HepG2 (cell line): ENCODE results near the gene APC2. TPM values are rescaled to one million over a fixed set of nuclear protein-coding genes. Genes with fewer than 3 reads are reported as not detected.

ENCODE experiments used
- AGO1 ChIP-seq: fragments of 200-400 bp; formaldehyde crosslinking; IDR thresholded peaks from 2 replicates; pipeline ENCODE4 v1.6.1; 2017; ENCODE audit warnings: mild to moderate bottlenecking, low read depth, low read length, moderate library complexity; ENCODE audit not compliant: poor library complexity, severe bottlenecking
- AHR ChIP-seq: IDR thresholded peaks from 2 replicates; pipeline ENCODE4 v1.6.1; 2018; ENCODE audit warnings: missing genetic modification reagents, missing compliant biosample characterization
- ATF1 ChIP-seq: IDR thresholded peaks from 2 replicates; pipeline ENCODE4 v1.6.1; 2016; ENCODE audit warnings: mild to moderate bottlenecking, control low read depth
- CHD4 ChIP-seq: fragments of 200-600 bp; sonication (generic); IDR thresholded peaks from 2 replicates; pipeline ENCODE4 v1.7.0; 2017; ENCODE audit warnings: mild to moderate bottlenecking, low read length, borderline replicate concordance
- DRAP1 ChIP-seq: IDR thresholded peaks from 2 replicates; pipeline ENCODE4 v1.6.1; 2016; ENCODE audit warnings: missing genetic modification reagents, missing compliant biosample characterization
- EHMT2 ChIP-seq: fragments of 200-600 bp; sonication (generic); IDR thresholded peaks from 2 replicates; pipeline ENCODE4 v1.7.0; 2017; ENCODE audit warnings: antibody characterized with exemption, low read depth, low read length, borderline replicate concordance
- FOXM1 ChIP-seq: sonication (generic); formaldehyde crosslinking; IDR thresholded peaks from 2 replicates; pipeline ENCODE4 v1.5.0; 2020; ENCODE audit warnings: missing genetic modification reagents
- HNF4G ChIP-seq, 2 experiments: sonication (generic) in 1 of 2; formaldehyde crosslinking in 1 of 2; IDR thresholded peaks; 2 replicates each; pipeline versions ENCODE4 v1.4.0 to v1.6.1; 2011 to 2020; ENCODE audit warnings: borderline replicate concordance in 2 of 2, low read depth in 2 of 2, mild to moderate bottlenecking in 2 of 2, low read length in 1 of 2, missing genetic modification reagents in 1 of 2, moderate library complexity in 1 of 2
- MTERF4 ChIP-seq: sonication (generic); formaldehyde crosslinking; IDR thresholded peaks from 2 replicates; pipeline ENCODE4 v1.8.0; 2023; ENCODE audit warnings: mild to moderate bottlenecking, missing genetic modification reagents
- PATZ1 ChIP-seq: sonication (generic); formaldehyde crosslinking; IDR thresholded peaks from 2 replicates; pipeline ENCODE4 v1.4.0; 2020; ENCODE audit warnings: missing genetic modification reagents
- PRPF4 ChIP-seq: fragments of 200-400 bp; formaldehyde crosslinking; IDR thresholded peaks from 2 replicates; pipeline ENCODE4 v1.6.1; 2016; ENCODE audit warnings: low read length, low read depth; ENCODE audit not compliant: poor library complexity, severe bottlenecking
- SIN3B ChIP-seq: fragments of 150-350 bp; IDR thresholded peaks from 2 replicates; pipeline ENCODE4 v1.6.1; 2014; ENCODE audit warnings: low read length
- SMARCC2 ChIP-seq: fragments of 450-650 bp; IDR thresholded peaks from 2 replicates; pipeline ENCODE4 v1.6.1; 2017; ENCODE audit warnings: antibody characterized with exemption, mild to moderate bottlenecking
- SRF ChIP-seq: IDR thresholded peaks from 2 replicates; pipeline ENCODE4 v1.6.1; 2011; ENCODE audit warnings: mild to moderate bottlenecking, low read depth, low read length, moderate library complexity
- TRIM24 ChIP-seq: sonication (generic); formaldehyde crosslinking; IDR thresholded peaks from 2 replicates; pipeline ENCODE4 v1.8.0; 2022; ENCODE audit warnings: mild to moderate bottlenecking, missing genetic modification reagents
- ZBTB26 ChIP-seq: IDR thresholded peaks from 2 replicates; pipeline ENCODE4 v1.6.1; 2016; ENCODE audit warnings: missing compliant biosample characterization, missing genetic modification reagents, borderline replicate concordance
- ZNF225 ChIP-seq: sonication (generic); formaldehyde crosslinking; IDR thresholded peaks from 2 replicates; pipeline ENCODE4 v1.4.0; 2020; ENCODE audit warnings: mild to moderate bottlenecking, missing genetic modification reagents
- ZNF317 ChIP-seq: sonication (generic); formaldehyde crosslinking; IDR thresholded peaks from 2 replicates; pipeline ENCODE4 v1.5.0; 2020; ENCODE audit warnings: mild to moderate bottlenecking, missing genetic modification reagents
- ZNF451 ChIP-seq: sonication (generic); formaldehyde crosslinking; IDR thresholded peaks from 2 replicates; pipeline ENCODE4 v1.5.0; 2020; ENCODE audit warnings: mild to moderate bottlenecking, missing genetic modification reagents
- ZNF589 ChIP-seq: sonication (generic); formaldehyde crosslinking; conservative IDR thresholded peaks from 2 replicates; pipeline ENCODE4 v1.8.0; 2022; ENCODE audit warnings: mild to moderate bottlenecking, moderate library complexity, missing genetic modification reagents
- ZSCAN22 ChIP-seq: sonication (generic); formaldehyde crosslinking; IDR thresholded peaks from 2 replicates; pipeline ENCODE4 v1.4.0; 2020; ENCODE audit warnings: mild to moderate bottlenecking, missing genetic modification reagents
- polyA plus RNA-seq, 8 experiments: library from polyadenylated mRNA; depleted of rRNA in 3 of 8; stranded (reverse) in 7 of 8; unstranded in 1 of 8; fragments of >200 nt; fragmentation: Illumina TruSeq in 4 of 8; extraction: Trizol in 4 of 8; gene quantifications; 2 replicates each; pipeline versions ENCODE4 v1.2.1 to v1.2.3, GENCODE V29; 2011 to 2016; ENCODE audit warnings: low read depth in 4 of 8, missing spikeins in 1 of 8, mixed read lengths in 1 of 8; ENCODE audit not compliant: insufficient read depth in 1 of 8
- total RNA-seq, 5 experiments: library from RNA; depleted of rRNA; stranded (reverse); fragments of >200 nt; fragmentation: Illumina TruSeq; extraction: Trizol; gene quantifications; 2 replicates each; pipeline ENCODE4 v1.2.3, GENCODE V29; 2016; ENCODE audit warnings: low read depth in 1 of 5

APC2 gene
- total and polyA plus RNA-seq, 2 of the 13 experiments (the other 11 are each of a cell fraction or from before 2014, with no cell fraction given), result 0.08 to 0.22 TPM

- 0 out of 2 replicates have a peak, but pooled peaks have one; percentile 74 for TF ChIP-seq ZNF589 (CRISPR knock-in tag)
- TF ChIP-seq PATZ1 (CRISPR knock-in tag), result peak; percentile 72
- TF ChIP-seq SIN3B, result no peak
- peak; percentile 76 for TF ChIP-seq AGO1
- no peak for TF ChIP-seq CHD4
- TF ChIP-seq TRIM24 (CRISPR knock-in tag), result no peak
- TF ChIP-seq ZNF451, result 0 out of 2 replicates have a peak, but pooled peaks have one; percentile 55
- no peak for TF ChIP-seq PRPF4
- no peak for TF ChIP-seq EHMT2
- peak; percentile 97 for TF ChIP-seq AHR (CRISPR knock-in tag)
- peak; percentile 96 for TF ChIP-seq MTERF4 (CRISPR knock-in tag)
- peak; percentile 72; the same call in 1 of the 2 replicates for TF ChIP-seq HNF4G (IDR thresholded peaks at IDR 0.05; ENCODE audit: borderline replicate concordance, low read depth, low read length)
- TF ChIP-seq HNF4G (CRISPR knock-in tag; IDR thresholded peaks at IDR 0.05; ENCODE audit: borderline replicate concordance, low read depth), result peak; percentile 91
- no peak for TF ChIP-seq ZSCAN22 (CRISPR knock-in tag)
- 0 out of 2 replicates have a peak, but pooled peaks have one; percentile 49 for TF ChIP-seq FOXM1
- no peak for TF ChIP-seq SRF
- peak; percentile 95 for TF ChIP-seq DRAP1
- peak; percentile 93 for TF ChIP-seq ZNF225 (CRISPR knock-in tag)
- peak; percentile 85 for TF ChIP-seq ATF1
- TF ChIP-seq ZBTB26 (CRISPR knock-in tag), result peak; percentile 87; the same call in 1 of the 2 replicates
- TF ChIP-seq SMARCC2, result no peak
- peak; percentile 83 for TF ChIP-seq ZNF317
These were observed 11.6 kb upstream of the APC2 start, which contains the start of gene RPS15 (continued) for GRCh38 chr19:1438035-1438932.
